Measurements from ENCODE around the gene UGT1A8.

DNA sequence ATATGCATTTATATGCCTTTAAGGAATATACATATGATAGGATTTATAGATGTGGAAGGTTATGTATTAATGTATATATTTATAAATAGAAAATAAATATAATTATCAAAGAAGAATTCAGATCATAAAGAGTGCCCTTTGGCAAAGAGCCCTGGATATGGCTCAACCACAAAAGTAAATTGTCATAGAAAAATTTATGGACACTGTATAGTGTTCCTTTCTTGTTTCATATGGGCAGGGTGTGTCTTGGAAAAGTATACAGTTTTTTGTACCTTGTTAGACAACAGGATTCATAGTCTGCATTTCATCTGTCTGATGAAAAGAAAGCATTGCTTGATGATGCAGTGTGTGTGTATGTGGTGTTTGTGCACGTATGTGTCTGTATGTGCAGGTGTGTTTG is 67.2 kb downstream of the UGT1A8 start:
- TF ChIP-seq, protein P1, sequence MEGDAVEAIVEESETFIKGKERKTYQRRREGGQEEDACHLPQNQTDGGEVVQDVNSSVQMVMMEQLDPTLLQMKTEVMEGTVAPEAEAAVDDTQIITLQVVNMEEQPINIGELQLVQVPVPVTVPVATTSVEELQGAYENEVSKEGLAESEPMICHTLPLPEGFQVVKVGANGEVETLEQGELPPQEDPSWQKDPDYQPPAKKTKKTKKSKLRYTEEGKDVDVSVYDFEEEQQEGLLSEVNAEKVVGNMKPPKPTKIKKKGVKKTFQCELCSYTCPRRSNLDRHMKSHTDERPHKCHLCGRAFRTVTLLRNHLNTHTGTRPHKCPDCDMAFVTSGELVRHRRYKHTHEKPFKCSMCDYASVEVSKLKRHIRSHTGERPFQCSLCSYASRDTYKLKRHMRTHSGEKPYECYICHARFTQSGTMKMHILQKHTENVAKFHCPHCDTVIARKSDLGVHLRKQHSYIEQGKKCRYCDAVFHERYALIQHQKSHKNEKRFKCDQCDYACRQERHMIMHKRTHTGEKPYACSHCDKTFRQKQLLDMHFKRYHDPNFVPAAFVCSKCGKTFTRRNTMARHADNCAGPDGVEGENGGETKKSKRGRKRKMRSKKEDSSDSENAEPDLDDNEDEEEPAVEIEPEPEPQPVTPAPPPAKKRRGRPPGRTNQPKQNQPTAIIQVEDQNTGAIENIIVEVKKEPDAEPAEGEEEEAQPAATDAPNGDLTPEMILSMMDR (IDR thresholded peaks at IDR 0.05; ENCODE audit: poor library complexity): no peak
- TF ChIP-seq EZH2 (IDR thresholded peaks at IDR 0.05; ENCODE audit: borderline replicate concordance) (no peak), EZH2phosphoT487 (IDR thresholded peaks at IDR 0.05; ENCODE audit: low read depth, severe bottlenecking, unreplicated experiment) (no peak)

Data from hepatocyte (in vitro differentiated cells).